Fibroblast of skin of left quadriceps (primary cell): ENCODE results near the gene AGBL4.

Source experiments
- DNase-seq, 2 experiments: peaks; one replicate each; pipeline ENCODE4 v3.0.0-alpha.2; 2013; ENCODE audit warnings: low read depth in 2 of 2

The AGBL4 gene

GRCh38 chr1:48830715-48831114 lies 1193.0 kb downstream of the AGBL4 start:
- no peak for DNase-seq

GRCh38 chr1:48829446-48829845 lies 1194.3 kb downstream of the AGBL4 start:
- no peak for DNase-seq

- DNase-seq, result no peak
These were observed 1200.6 kb downstream of the AGBL4 start for GRCh38 chr1:48823168-48823567.

GRCh38 chr1:48820491-48820890 lies 1203.3 kb downstream of the AGBL4 start:
- DNase-seq, result no peak

- DNase-seq, result peak in 1 of 2 experiments; percentile 20
These were observed 1206.1 kb downstream of the AGBL4 start for GRCh38 chr1:48817505-48818114.

GRCh38 chr1:48810740-48811139 lies 1213.0 kb downstream of the AGBL4 start:
- DNase-seq, result no peak

- no peak for DNase-seq
These were observed 1215.3 kb downstream of the AGBL4 start for GRCh38 chr1:48808496-48808895.

GRCh38 chr1:48807554-48808260 lies 1216.0 kb downstream of the AGBL4 start:
- DNase-seq, result peak; percentile 5 to 6

GRCh38 chr1:48803474-48803873 lies 1220.3 kb downstream of the AGBL4 start:
- no peak for DNase-seq

- no peak for DNase-seq
These were observed 1228.9 kb downstream of the AGBL4 start for GRCh38 chr1:48794816-48795215.

- DNase-seq, result no peak
These were observed 1229.9 kb downstream of the AGBL4 start for GRCh38 chr1:48793863-48794262.

GRCh38 chr1:48792961-48793360 lies 1230.8 kb downstream of the AGBL4 start:
- DNase-seq, result no peak

GRCh38 chr1:48790397-48790796 lies 1233.4 kb downstream of the AGBL4 start:
- DNase-seq, result no peak

- no peak for DNase-seq
These were observed 1233.9 kb downstream of the AGBL4 start for GRCh38 chr1:48789903-48790302.

GRCh38 chr1:48785869-48786268 lies 1237.9 kb downstream of the AGBL4 start:
- DNase-seq, result no peak

- no peak for DNase-seq
These were observed 1239.5 kb downstream of the AGBL4 start for GRCh38 chr1:48784301-48784700.

- no peak for DNase-seq
These were observed 1246.4 kb downstream of the AGBL4 start for GRCh38 chr1:48777219-48777895.

- DNase-seq, result peak; percentile 52 to 56
These were observed 1247.1 kb downstream of the AGBL4 start, which contains the start of gene BEND5 for GRCh38 chr1:48776393-48777218. Gene BEND5 (minus strand): TSS chr1:48776891. CDS start chr1:48776831, 60 bp downstream.

- no peak for DNase-seq
These were observed 1247.8 kb downstream of the AGBL4 start for GRCh38 chr1:48775831-48776392.

- no peak for DNase-seq
These were observed 1250.6 kb downstream of the AGBL4 start for GRCh38 chr1:48773133-48773532.

- DNase-seq, result no peak
These were observed 1251.5 kb downstream of the AGBL4 start for GRCh38 chr1:48772211-48772610.

- no peak for DNase-seq
These were observed 1252.2 kb downstream of the AGBL4 start for GRCh38 chr1:48771561-48771960.
